ENCODE results near the gene PIGK. TPM values are rescaled to one million over a fixed set of nuclear protein-coding genes. Genes with fewer than 3 reads are reported as not detected.

PIGK gene
- total RNA-seq, 2 experiments from 2014 or later: 8.6 to 17.4 TPM

DNA sequence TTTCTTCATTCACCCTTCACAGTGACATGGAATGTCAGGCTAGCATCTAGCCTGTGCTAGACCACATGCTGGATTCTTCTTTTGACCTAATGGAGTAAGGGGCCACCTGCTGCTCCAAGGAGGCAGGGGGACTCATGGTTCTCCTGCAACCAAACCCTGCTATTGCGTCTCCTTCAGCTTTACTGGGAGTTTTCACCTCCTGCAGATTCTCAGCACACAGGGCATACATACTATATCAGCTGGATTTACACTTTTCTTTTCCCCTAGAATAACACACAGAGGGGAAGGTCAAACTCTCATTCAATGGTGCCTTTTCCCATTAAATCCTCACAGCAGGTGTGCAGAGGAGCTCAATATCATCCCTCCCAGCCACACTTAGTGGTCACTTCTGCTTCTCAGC lies 46.0 kb upstream of the PIGK start:
- POLR2A ChIA-PET: no interaction called here
- BruUV-seq (replicated peaks): no TSS peak
- CTCF ChIA-PET (ENCODE audit: unreplicated experiment): no interaction called here

DNA sequence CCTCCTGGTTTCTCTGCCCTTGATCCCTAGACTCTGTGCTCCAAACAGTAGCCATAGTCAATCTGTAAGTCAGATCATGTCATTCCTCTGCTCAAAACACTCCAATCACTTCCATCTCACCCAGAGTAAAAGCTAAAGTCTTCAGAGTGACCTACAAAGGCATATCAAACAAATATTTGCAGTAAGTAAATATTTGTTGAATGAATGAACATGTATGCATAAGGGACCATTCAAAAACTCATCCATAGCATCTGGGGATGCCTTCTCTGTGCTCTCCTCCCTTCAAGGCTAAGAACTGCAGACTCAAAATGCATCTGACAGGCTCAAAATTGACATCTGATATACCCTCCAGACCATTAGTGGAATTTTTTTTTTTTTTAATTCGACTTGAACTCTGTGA lies 44.5 kb upstream of the PIGK start:
- Histone ChIP-seq H3K9me3 (ENCODE audit: low read length) (no peaks in the 10 kb centered on the region), H3K4me3 (ENCODE audit: low read depth, low read length, poor library complexity, severe bottlenecking) (no peak overlapping the region), H3K4me2 (ENCODE audit: low read length) (no peak overlapping the region), H3K27ac (ENCODE audit: low read depth, low read length, poor library complexity, severe bottlenecking) (no peak overlapping the region), H3K79me2 (ENCODE audit: insufficient read depth, low read depth, low read length) (no peaks in the 10 kb centered on the region), H3K4me1 (ENCODE audit: insufficient read depth, low read length, poor library complexity, severe bottlenecking) (no peaks in the 10 kb centered on the region), H4K20me1 (ENCODE audit: insufficient read depth, low read length) (no peaks in the 10 kb centered on the region), H3K36me3 (ENCODE audit: insufficient read depth, low read length) (no peaks in the 10 kb centered on the region), H3K9me2 (ENCODE audit: insufficient read depth, low read length) (no peaks in the 10 kb centered on the region), H2AFZ (ENCODE audit: low read length) (no peak overlapping the region)
- ChIA-PET CTCF (ENCODE audit: unreplicated experiment) (no interaction called here), POLR2A (no interaction called here)
- intact Hi-C loops (cut with micrococcal nuclease; ENCODE audit: unreplicated experiment): no loop called here
- no peak for DNase-seq (ENCODE audit: low spot score)
- TF ChIP-seq, protein P1, sequence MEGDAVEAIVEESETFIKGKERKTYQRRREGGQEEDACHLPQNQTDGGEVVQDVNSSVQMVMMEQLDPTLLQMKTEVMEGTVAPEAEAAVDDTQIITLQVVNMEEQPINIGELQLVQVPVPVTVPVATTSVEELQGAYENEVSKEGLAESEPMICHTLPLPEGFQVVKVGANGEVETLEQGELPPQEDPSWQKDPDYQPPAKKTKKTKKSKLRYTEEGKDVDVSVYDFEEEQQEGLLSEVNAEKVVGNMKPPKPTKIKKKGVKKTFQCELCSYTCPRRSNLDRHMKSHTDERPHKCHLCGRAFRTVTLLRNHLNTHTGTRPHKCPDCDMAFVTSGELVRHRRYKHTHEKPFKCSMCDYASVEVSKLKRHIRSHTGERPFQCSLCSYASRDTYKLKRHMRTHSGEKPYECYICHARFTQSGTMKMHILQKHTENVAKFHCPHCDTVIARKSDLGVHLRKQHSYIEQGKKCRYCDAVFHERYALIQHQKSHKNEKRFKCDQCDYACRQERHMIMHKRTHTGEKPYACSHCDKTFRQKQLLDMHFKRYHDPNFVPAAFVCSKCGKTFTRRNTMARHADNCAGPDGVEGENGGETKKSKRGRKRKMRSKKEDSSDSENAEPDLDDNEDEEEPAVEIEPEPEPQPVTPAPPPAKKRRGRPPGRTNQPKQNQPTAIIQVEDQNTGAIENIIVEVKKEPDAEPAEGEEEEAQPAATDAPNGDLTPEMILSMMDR (conservative IDR thresholded peaks at IDR 0.05; ENCODE audit: low read length): no peak
- no peak for TF ChIP-seq EZH2phosphoT487 (IDR thresholded peaks at IDR 0.05; ENCODE audit: borderline replicate concordance, low read depth, low read length)
- no TSS peak for BruUV-seq (replicated peaks)

More for the DNA sequence above, 46.0 kb upstream of the PIGK start:
- Histone ChIP-seq H3K4me2 (ENCODE audit: low read length) (no peak overlapping the region), H3K36me3 (ENCODE audit: insufficient read depth, low read length) (no peaks in the 10 kb centered on the region), H3K9me3 (ENCODE audit: low read length) (no peaks in the 10 kb centered on the region), H4K20me1 (ENCODE audit: insufficient read depth, low read length) (no peaks in the 10 kb centered on the region), H3K9me2 (ENCODE audit: insufficient read depth, low read length) (no peaks in the 10 kb centered on the region), H3K79me2 (ENCODE audit: insufficient read depth, low read depth, low read length) (no peaks in the 10 kb centered on the region), H2AFZ (ENCODE audit: low read length) (no peak overlapping the region), H3K4me1 (ENCODE audit: insufficient read depth, low read length, poor library complexity, severe bottlenecking) (no peaks in the 10 kb centered on the region), H3K27ac (ENCODE audit: low read depth, low read length, poor library complexity, severe bottlenecking) (no peak overlapping the region), H3K4me3 (ENCODE audit: low read depth, low read length, poor library complexity, severe bottlenecking) (no peak overlapping the region)
- TF ChIP-seq, protein P1 (conservative IDR thresholded peaks at IDR 0.05; ENCODE audit: low read length): no peak
- intact Hi-C loops (cut with micrococcal nuclease; ENCODE audit: unreplicated experiment): loop anchor here (5.0 kb wide), 1 partner anchor 37 kb away; no protein-coding TSS in a partner anchor
- no peak for DNase-seq (ENCODE audit: low spot score)

DNA sequence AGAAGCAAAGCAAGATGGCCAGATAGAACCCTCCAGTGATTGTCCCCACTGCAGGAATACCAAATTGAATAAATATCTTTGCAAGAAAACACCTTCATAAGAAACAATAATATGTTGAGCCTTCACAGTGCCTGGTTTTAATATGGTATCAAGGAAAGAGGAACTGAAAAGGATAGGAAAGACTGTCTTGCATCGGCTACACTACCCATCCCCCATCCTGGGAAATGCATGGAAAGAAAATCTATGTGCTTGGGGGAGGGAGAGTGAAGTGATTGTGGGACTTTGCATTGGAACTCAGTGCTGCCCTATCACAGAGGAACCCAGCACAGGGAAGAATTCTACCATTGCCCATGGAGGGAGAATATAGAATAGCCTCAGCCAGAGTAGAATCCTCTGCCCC lies 34.0 kb upstream of the PIGK start:
- no peaks in the 10 kb centered on the region for H3K4me1 ChIP-seq (ENCODE audit: insufficient read depth, low read length, poor library complexity, severe bottlenecking)
- no peaks in the 10 kb centered on the region for H3K9me2 ChIP-seq (ENCODE audit: insufficient read depth, low read length)
- H3K79me2 ChIP-seq (ENCODE audit: insufficient read depth, low read depth, low read length): no peaks in the 10 kb centered on the region
- no peaks in the 10 kb centered on the region for H3K9me3 ChIP-seq (ENCODE audit: low read length)
- TF ChIP-seq, protein P1 (conservative IDR thresholded peaks at IDR 0.05; ENCODE audit: low read length): no peak
- no peak for TF ChIP-seq EZH2phosphoT487 (IDR thresholded peaks at IDR 0.05; ENCODE audit: borderline replicate concordance, low read depth, low read length)
- no peak overlapping the region for H3K4me2 ChIP-seq (ENCODE audit: low read length)
- H2AFZ ChIP-seq (ENCODE audit: low read length): no peak overlapping the region
- intact Hi-C loops (cut with micrococcal nuclease; ENCODE audit: unreplicated experiment): no loop called here
- DNase-seq (ENCODE audit: low spot score): no peak
- BruUV-seq (replicated peaks): no TSS peak
- POLR2A ChIA-PET: no interaction called here
- no peaks in the 10 kb centered on the region for H4K20me1 ChIP-seq (ENCODE audit: insufficient read depth, low read length)
- H3K4me3 ChIP-seq (ENCODE audit: low read depth, low read length, poor library complexity, severe bottlenecking): no peak overlapping the region
- H3K36me3 ChIP-seq (ENCODE audit: insufficient read depth, low read length): no peaks in the 10 kb centered on the region
- CTCF ChIA-PET (ENCODE audit: unreplicated experiment): no interaction called here
- H3K27ac ChIP-seq (ENCODE audit: low read depth, low read length, poor library complexity, severe bottlenecking): no peak overlapping the region
